IPS-15b (cell line): ENCODE data around the gene MTFP1.
"Not testable (repeated sequence)": the region's sequence is repeated elsewhere in the genome, so short reads cannot be mapped to it uniquely, and the experiment has no call there.

ENCODE experiments used
- H3K27me3 ChIP-seq: one replicate; pipeline ENCODE4 v1.6.1; 2013; ENCODE audit warnings: low read length; ENCODE audit not compliant: control insufficient read depth, insufficient read depth
- H3K36me3 ChIP-seq: one replicate; pipeline ENCODE4 v1.6.1; 2013; ENCODE audit warnings: low read length; ENCODE audit not compliant: control insufficient read depth, insufficient read depth
- H3K4me1 ChIP-seq: one replicate; pipeline ENCODE4 v1.6.1; 2013; ENCODE audit warnings: mild to moderate bottlenecking, low read length; ENCODE audit not compliant: control insufficient read depth, insufficient read depth
- H3K4me3 ChIP-seq: one replicate; pipeline ENCODE4 v1.5.1; 2013; ENCODE audit warnings: low read depth, low read length
- H3K9ac ChIP-seq: one replicate; pipeline ENCODE4 v1.6.1; 2013; ENCODE audit warnings: low read depth, mild to moderate bottlenecking, low read length
- H3K9me3 ChIP-seq: one replicate; pipeline ENCODE4 v1.6.1; 2013; ENCODE audit warnings: mild to moderate bottlenecking, low read length; ENCODE audit not compliant: control insufficient read depth, insufficient read depth

The MTFP1 gene

GRCh38 chr22:30447656-30448055 lies 22.1 kb downstream of the MTFP1 start:
- Histone ChIP-seq H3K9me3 (no peaks in the 10 kb centered on the region), H3K4me1 (peaks cover 4% of the 10 kb centered on the region), H3K36me3 (no peaks in the 10 kb centered on the region), H3K27me3 (no peaks in the 10 kb centered on the region), H3K9ac (no peak overlapping the region), H3K4me3 (no peak overlapping the region)

- not testable (repeated sequence) for H3K4me1 ChIP-seq, H3K9ac ChIP-seq, H3K27me3 ChIP-seq, H3K4me3 ChIP-seq, H3K9me3 ChIP-seq, H3K36me3 ChIP-seq
Observed at GRCh38 chr22:30451488-30451887, 25.9 kb downstream of the MTFP1 start.

- no peaks in the 10 kb centered on the region for H3K36me3 ChIP-seq
- no peaks in the 10 kb centered on the region for H3K4me1 ChIP-seq
- no peak overlapping the region for H3K9ac ChIP-seq
- no peaks in the 10 kb centered on the region for H3K27me3 ChIP-seq
- H3K4me3 ChIP-seq, result no peak overlapping the region
- no peaks in the 10 kb centered on the region for H3K9me3 ChIP-seq
Observed at GRCh38 chr22:30452861-30453260, 27.3 kb downstream of the MTFP1 start.

GRCh38 chr22:30453731-30454510 lies 28.4 kb downstream of the MTFP1 start:
- Histone ChIP-seq H3K36me3 (no peaks in the 10 kb centered on the region), H3K27me3 (no peaks in the 10 kb centered on the region), H3K9ac (no peak overlapping the region), H3K4me1 (no peaks in the 10 kb centered on the region), H3K9me3 (no peaks in the 10 kb centered on the region), H3K4me3 (no peak overlapping the region)

- Histone ChIP-seq H3K36me3 (no peaks in the 10 kb centered on the region), H3K9ac (no peak overlapping the region), H3K9me3 (no peaks in the 10 kb centered on the region), H3K4me3 (no peak overlapping the region), H3K4me1 (no peaks in the 10 kb centered on the region), H3K27me3 (no peaks in the 10 kb centered on the region)
Observed at GRCh38 chr22:30455075-30455840, 29.7 kb downstream of the MTFP1 start.

GRCh38 chr22:30457981-30458380 lies 32.4 kb downstream of the MTFP1 start:
- Histone ChIP-seq H3K36me3 (no peaks in the 10 kb centered on the region), H3K4me3 (no peak overlapping the region), H3K27me3 (no peaks in the 10 kb centered on the region), H3K4me1 (no peaks in the 10 kb centered on the region), H3K9me3 (no peaks in the 10 kb centered on the region), H3K9ac (no peak overlapping the region)

GRCh38 chr22:30459181-30460052 lies 33.8 kb downstream of the MTFP1 start:
- no peak overlapping the region for H3K4me3 ChIP-seq
- H3K9ac ChIP-seq, result no peak overlapping the region
- no peaks in the 10 kb centered on the region for H3K36me3 ChIP-seq
- no peaks in the 10 kb centered on the region for H3K27me3 ChIP-seq
- no peaks in the 10 kb centered on the region for H3K9me3 ChIP-seq
- no peaks in the 10 kb centered on the region for H3K4me1 ChIP-seq

GRCh38 chr22:30460147-30460546 lies 34.6 kb downstream of the MTFP1 start:
- no peaks in the 10 kb centered on the region for H3K36me3 ChIP-seq
- H3K9me3 ChIP-seq, result no peaks in the 10 kb centered on the region
- no peaks in the 10 kb centered on the region for H3K4me1 ChIP-seq
- H3K9ac ChIP-seq, result no peak overlapping the region
- peaks cover 6% of the 10 kb centered on the region for H3K27me3 ChIP-seq
- H3K4me3 ChIP-seq, result no peak overlapping the region

- H3K27me3 ChIP-seq, H3K36me3 ChIP-seq, H3K9ac ChIP-seq, H3K4me3 ChIP-seq, H3K4me1 ChIP-seq, H3K9me3 ChIP-seq: not testable (repeated sequence)
Observed at GRCh38 chr22:30460555-30460954, 35.0 kb downstream of the MTFP1 start.

GRCh38 chr22:30469165-30469564 lies 43.6 kb downstream of the MTFP1 start:
- no peaks in the 10 kb centered on the region for H3K36me3 ChIP-seq
- H3K27me3 ChIP-seq, result peaks cover 6% of the 10 kb centered on the region
- no peak overlapping the region for H3K4me3 ChIP-seq
- no peak overlapping the region for H3K9ac ChIP-seq
- no peaks in the 10 kb centered on the region for H3K9me3 ChIP-seq
- no peaks in the 10 kb centered on the region for H3K4me1 ChIP-seq

- H3K36me3 ChIP-seq, result no peaks in the 10 kb centered on the region
- no peaks in the 10 kb centered on the region for H3K9me3 ChIP-seq
- no peaks in the 10 kb centered on the region for H3K27me3 ChIP-seq
- H3K4me1 ChIP-seq, result no peaks in the 10 kb centered on the region
- H3K4me3 ChIP-seq, result no peak overlapping the region
- no peak overlapping the region for H3K9ac ChIP-seq
Observed at GRCh38 chr22:30470655-30471054, 45.1 kb downstream of the MTFP1 start.
